ENCODE measurements around the gene MYPOP.
"Not testable (repeated sequence)": the region's sequence is repeated elsewhere in the genome, so short reads cannot be mapped to it uniquely, and the experiment has no call there.

Gene MYPOP

DNA sequence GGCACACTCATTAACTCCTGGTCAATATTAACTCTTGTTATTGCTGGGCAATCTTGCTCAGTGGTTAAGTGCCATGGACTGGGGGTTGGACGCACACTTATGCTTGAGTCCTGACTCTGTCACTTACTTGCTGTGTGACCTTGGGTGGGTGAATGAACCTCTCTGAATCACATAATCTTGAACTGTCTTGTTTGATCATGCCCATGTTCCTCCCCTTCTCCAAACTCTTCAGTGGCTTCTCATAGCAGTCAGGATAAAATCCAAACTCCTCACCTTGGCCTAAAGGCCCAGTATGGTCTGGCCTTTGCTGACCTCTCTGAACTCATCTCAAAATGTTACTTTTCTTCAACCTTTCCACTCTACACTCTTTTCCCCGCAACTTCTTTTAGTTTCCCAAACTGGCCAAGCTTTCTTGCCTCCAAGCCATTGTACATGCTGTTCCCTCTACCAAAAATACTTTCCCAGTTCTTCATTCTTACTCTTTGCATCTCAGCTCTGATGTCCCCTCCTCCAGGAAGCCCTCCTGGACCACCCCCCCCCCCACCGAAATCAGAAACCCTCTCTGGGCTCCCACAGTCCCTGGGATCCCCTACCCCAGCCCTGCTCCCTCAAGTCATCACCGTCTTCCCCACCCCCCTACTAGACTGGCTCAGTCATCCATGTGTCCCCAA lies 2.4 kb downstream of the MYPOP start:
- DNase-seq (ENCODE audit: insufficient read length, low spot score) (no peak), FAIRE-seq (no peak)
- no peak for TF ChIP-seq POLR2A (IDR thresholded peaks at IDR 0.05; ENCODE audit: low read depth, low read length)

DNA sequence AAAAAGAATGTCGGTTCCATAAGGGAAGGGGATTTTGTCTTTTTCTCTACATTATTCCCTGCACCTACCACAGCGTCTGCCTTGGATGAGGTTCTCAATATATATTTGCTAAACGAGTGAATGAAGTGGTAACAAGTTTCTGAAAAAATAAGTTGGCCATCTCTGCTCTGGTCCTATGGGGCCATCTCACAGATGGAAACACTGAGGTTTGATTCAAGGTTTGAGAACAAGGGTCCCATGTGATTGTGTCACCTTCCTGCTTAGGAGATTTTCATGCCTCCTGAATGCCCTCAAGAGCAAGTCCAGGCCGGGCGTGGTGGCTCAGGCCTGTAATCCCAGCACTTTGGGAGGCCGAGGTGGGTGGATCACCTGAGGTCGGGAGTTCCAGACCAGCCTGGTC lies 3.2 kb downstream of the MYPOP start:
- DNase-seq (ENCODE audit: insufficient read length, low spot score), result no peak
- TF ChIP-seq POLR2A (IDR thresholded peaks at IDR 0.05; ENCODE audit: low read depth, low read length), result no peak
- no peak for FAIRE-seq

DNA sequence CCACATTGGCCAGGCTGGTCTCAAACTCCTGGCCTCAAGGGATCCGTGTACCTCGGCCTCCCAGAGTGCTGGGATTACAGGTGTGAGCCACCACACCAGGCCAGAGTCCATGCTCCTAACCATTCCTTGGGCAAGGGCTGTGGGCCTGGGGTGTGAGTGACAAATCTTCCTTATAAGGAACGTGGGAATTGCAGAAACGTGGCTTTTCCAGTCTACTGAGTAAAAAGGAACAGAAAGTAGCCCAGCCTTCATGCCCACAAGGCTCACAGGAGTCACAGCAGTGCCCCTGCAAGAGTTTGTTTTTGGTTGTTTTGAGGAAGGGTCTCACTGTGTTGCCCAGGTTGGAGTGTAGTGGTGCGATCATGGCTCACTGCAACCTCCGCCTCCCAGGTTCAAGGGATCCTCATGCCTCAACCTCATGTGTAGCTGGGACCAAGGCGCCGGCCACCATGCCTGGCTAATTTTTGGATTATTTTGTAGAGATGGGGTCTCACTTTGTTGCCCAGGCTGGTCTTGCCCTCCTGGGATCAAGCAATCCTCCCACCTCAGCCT lies 5.1 kb downstream of the MYPOP start:
- FAIRE-seq, result no peak
- TF ChIP-seq POLR2A (IDR thresholded peaks at IDR 0.05; ENCODE audit: low read depth, low read length), result no peak
- DNase-seq (ENCODE audit: insufficient read length, low spot score), result no peak

DNA sequence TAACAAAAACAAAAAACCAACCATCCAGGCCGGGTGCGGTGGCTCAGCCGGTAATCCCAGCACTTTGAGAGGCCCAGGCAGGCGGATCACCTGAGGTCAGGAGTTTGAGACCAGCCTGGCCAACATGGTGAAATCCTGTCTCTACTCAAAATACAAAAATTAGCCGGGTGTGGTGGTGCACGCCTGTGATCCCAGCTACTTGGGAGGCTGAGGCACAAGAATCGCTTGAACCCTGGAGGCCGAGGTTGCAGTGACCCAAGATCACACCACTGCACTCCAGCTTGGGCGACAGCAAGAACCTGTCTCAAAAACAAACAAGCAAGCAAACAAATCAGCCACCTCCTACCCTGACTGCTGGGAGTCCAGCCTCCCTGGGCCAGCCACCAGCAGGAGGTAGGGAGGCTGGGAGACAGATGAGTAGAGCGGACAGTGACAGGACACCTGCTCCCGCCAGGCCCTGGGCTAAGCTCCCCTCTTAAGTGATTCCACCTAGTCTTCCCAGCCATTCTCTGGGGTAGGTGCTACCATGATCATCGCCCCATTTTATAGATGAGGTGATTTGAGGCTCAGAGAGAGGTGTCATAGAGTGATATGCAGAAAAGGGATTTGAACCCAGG lies 6.3 kb downstream of the MYPOP start:
- FAIRE-seq; DNase-seq (ENCODE audit: insufficient read length, low spot score): not testable (repeated sequence)

DNA sequence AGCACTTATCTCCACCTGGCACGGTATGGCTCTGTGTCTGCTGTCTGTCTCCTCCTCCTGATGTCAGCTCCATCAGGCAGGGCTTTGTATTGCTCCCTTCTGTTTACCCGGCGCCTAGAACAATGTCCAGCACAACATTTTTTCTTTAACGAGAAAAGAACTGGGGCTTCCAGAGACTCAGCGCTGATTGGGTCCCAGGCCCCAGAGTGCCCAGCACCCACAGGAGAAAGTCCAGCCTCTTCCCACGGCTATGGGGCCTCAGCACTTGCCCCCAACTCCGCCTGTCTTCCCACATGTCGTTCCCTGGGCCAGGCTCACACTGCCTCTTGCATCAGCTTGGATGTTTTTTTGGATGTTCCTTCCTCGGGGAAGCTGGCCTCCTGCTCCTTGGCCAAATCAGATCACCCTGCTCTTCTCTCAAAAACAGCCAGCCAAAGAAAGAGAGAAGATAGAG lies 6.9 kb downstream of the MYPOP start:
- no peak for DNase-seq (ENCODE audit: insufficient read length, low spot score)
- no peak for TF ChIP-seq POLR2A (IDR thresholded peaks at IDR 0.05; ENCODE audit: low read depth, low read length)
- no peak for FAIRE-seq

DNA sequence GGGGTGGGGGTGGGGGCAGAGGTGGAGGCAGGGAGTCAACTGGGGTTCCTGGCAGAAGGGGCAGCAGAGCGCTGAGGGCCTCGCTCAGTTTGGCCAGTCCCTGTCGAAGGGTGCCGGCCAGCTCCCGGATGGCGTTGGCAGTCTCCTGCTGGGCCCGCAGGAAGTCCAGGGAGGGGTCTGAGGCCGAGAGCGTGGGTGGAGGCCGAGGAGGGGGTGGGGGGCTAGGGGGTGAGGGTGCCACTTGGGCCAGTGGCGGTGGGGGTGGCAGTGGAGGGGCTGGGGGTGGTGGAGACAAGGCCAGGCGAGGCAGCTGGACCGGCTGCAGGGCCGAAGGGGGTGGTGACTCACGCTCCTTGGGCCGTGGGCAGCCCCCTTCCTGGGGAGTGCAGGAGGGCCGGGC lies 11.5 kb downstream of the MYPOP start:
- FAIRE-seq (no peak), DNase-seq (ENCODE audit: insufficient read length, low spot score) (no peak)
- no peak for TF ChIP-seq POLR2A (IDR thresholded peaks at IDR 0.05; ENCODE audit: low read depth, low read length)

DNA sequence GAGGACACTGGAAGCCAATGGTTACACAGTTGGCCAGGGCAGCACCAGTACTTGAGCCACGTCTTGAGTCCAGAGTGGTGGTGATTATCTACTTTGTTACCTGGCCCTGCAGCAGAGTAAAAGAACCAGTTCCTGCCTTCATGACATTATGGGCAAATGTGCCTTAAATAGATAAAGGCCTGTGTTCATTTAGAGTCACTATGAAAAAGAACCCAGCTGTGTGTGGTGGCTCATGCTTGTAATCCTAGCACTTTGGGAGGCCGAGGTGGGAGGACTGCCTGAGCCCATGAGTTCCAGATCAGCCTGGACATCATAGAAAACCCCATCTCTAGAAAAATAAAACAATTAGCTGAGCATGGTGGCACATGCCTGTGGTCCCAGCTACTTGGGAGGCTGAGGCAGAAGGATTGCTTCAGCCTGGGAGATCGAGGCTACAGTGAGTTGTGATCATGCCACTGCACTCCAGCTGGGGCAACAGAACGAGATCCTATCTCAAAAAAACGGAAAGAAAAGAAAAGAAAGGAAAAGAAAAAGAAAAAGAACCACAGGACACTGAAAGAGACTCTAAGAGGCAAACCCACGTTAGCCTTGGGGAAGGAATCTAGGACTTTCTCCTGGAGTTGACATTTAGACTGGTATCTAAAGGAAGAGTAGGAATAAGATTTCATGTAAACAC lies 13.1 kb downstream of the MYPOP start:
- FAIRE-seq (no peak), DNase-seq (ENCODE audit: insufficient read length, low spot score) (no peak)

DNA sequence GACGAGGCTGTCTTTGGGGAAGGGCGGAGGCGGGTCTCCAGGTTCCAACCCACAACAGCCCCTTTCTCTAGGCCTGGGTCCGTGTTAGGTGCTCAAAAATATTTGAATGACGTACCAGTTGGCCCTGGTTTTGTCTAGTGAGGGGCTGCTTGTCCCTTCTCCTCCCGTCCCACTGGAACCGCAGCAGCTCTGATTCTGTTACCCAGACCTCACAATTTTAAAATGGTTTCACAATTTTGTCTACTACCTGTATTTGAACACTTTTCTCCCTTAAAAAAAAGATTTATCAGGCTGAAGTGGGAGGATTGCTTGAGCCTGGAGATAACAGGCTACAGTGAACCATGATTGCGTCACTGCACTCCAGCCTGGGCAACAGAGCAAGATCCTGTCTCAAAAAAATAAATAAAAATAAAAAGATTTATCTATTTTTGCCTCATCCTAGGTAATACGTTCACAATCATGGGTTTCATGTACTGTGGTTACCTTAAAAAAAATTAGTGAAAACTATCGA lies 15.2 kb downstream of the MYPOP start:
- FAIRE-seq (no peak), DNase-seq (ENCODE audit: insufficient read length, low spot score) (no peak)
- no peak for TF ChIP-seq POLR2A (IDR thresholded peaks at IDR 0.05; ENCODE audit: low read depth, low read length)

More for the DNA sequence above, 13.1 kb downstream of the MYPOP start:
- no peak for TF ChIP-seq POLR2A (IDR thresholded peaks at IDR 0.05; ENCODE audit: low read depth, low read length)

DNA sequence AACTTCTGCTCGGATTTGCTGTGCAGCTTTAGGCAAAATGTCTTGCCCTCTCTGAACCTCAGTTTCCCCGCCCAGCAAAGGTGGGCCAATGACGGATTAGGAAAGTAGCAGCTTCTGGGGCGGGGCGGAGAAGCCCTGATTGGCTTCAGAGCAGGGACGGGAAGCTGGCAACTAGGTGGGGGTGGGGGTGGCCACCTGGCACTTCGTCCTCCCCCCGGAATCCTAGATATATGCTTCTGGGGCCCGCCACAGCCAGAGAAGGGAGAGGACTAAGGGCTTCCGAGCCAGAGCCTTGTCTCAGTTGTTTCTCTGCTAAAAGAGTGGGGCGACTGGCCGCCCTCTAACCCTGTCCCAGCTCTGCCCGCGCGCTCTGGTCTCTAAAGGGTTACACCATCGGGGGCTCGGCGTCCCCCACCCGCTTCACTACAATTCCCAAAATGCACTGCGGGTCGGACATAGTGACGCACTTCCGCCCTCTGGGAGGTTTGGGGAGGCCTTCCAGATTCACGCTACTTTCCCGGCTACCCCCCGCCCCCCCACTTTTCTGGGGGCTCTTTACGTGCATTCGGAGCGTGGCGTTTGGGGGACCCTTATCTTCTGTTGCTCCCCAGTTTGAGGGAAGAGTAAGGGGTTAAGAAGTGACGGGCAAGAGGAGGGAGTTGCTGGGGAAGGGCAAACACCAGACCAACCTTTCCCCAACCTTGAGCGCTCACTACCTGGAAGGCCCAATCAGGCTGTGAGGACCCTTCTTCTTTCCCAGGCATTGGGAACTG lies 15.8 kb downstream of the MYPOP start:
- DNase-seq (ENCODE audit: insufficient read length, low spot score) (peak; percentile 75), FAIRE-seq (peak; percentile 57)
- TF ChIP-seq POLR2A (IDR thresholded peaks at IDR 0.05; ENCODE audit: low read depth, low read length), result no peak

DNA sequence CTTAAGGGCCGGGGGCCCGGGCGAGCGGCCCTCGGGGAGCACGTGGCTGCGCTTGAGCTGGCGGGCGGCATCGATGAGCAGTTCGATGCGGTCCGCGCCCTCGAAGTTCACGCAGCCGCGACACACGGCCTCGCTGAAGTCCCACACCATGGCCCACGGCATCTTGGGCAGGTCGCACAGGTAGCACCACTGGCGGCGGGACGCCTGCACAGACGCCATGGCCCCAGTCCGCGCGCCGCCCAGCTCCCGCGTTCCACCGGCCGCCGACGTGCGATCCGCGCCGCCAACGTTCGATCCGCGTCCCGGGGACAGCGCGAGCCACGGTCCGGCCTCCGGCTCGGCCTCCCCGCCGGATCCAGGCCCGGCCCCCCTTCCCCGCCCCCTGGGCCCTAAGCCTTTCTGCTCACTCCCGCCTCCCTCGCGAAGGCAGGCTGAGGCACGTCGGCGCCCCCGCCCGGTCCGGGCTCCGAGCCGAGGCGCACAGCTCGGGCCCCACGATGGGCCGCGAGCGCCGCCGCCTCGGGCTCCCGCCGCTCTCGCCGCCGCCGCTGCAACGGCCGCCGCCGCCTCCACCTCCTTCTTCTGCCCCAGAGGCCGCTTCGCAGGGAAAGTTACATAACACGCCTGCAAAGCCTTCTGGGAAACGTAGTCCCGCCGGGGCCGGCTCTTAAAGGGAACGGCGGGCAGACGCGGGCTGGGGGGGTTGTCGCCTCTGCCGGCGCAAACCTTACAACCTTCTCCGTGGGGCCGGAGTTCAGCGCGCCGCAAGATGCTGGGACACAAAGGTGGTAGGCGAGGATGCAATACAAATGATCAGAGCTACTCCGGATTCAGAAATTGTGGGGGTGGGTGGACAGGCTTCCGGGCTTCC lies 16.6 kb downstream of the MYPOP start, which contains the start of gene IRF2BP1:
IRF2BP1 (minus strand) TSS at position 586 of the 871 bp plus-strand sequence; CDS start at position 219, 367 bp downstream.
- TF ChIP-seq POLR2A (IDR thresholded peaks at IDR 0.05; ENCODE audit: low read depth, low read length), result peak; percentile 38; the same call in 1 of the 2 replicates
- FAIRE-seq, result no peak
- DNase-seq (ENCODE audit: insufficient read length, low spot score), result peak; percentile 75

DNA sequence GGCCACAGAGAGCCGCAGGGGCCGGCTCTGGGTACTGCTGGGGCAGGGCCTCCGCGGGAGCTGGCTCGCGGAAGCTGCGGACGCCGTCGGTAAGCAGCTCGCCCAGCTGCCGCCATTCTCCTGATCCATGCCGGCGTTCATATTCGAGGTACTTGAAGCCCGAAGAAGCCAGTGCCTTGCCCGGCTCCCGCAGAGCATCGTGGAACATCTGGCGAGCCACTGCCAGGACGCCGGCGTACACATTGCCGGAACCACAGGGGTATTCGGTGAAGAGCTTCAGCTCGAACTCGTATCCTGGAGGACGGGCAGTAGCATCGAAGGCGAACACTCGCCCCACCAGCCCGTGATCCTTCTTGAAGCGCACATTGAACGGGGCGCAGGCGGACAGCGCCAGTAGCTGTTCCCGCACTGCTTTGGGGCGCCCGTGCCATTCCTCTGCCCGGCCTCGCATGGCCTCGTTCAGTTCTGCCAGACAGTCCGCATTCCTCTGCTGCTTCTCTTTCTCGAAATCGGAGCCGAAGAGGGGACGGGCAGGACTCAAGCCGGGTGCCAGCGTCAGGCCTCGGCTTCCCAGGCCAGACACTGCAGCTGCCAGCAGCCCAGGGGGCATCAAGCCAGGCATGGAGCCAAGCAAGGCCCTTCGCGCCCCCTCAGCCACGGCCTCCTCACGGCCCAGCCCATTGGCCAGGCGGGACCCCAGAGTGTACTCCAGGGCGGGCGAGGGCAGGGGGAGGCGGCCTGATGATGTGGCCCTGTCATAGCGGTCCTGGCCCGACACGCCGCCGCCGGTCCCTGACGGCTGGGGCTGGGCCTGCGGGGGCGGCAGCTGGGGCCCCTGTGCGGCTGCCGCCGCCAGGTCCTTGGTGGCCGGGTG lies 17.5 kb downstream of the MYPOP start:
- DNase-seq (ENCODE audit: insufficient read length, low spot score), result no peak
- no peak for FAIRE-seq
- TF ChIP-seq POLR2A (IDR thresholded peaks at IDR 0.05; ENCODE audit: low read depth, low read length), result no peak

Data from H54 (cell line).